Activated CD4-positive, alpha-beta T cell treated with anti-CD3 and anti-CD28 coated beads for 24 hours (primary cell): ENCODE measurements around the gene PDLIM7.
A peak's percentile ranks its signal among the peaks of the same experiment; 100 is the strongest.

Experiments used
- DNase-seq, 2 donors: peaks; one replicate each; pipeline ENCODE4 v3.0.0-alpha.2; 2020; ENCODE audit warnings: low read depth in 2 of 2

Gene PDLIM7

DNA sequence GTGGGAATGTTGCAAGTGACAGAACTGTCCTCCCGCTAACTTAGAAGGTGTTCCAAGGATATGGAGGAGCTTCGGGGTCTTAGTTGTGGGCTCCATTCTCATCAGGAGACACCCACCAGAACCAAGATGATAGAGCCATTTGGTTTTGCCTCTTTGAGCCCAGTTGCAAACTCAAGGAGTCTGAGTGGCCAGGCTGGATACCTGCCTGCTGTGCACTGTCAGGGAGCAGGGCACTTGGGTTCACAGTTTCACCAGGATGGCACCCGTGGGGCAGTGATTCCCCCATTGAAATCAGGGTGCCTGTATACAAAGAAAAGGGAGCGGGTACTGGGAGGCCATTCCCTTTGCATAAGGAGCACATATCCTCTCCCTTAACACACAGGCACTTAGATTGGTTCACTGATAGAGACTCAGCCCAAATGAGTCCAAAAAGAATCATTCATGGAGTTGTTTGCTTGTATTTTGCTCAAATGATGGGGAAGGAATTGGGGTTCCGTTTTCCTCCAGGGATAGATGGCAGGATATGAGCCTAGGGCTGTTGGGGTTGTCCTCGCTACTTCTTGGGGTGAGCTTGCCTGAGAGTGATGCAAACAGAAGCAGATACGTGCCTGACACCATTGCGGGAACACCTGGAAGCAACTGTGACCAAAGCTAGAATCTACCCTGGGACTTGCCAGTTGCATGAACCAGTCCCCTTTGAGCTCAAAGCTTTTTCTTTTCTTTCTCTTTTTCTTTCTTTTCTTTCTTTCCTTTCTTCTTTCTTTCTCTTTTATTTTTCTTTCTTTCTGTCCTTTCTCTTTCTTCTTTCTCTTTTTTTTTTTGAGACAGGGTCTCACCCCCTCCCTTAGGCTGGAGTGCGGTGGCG lies 52.1 kb downstream of the PDLIM7 start:
- DNase-seq: no peak

DNA sequence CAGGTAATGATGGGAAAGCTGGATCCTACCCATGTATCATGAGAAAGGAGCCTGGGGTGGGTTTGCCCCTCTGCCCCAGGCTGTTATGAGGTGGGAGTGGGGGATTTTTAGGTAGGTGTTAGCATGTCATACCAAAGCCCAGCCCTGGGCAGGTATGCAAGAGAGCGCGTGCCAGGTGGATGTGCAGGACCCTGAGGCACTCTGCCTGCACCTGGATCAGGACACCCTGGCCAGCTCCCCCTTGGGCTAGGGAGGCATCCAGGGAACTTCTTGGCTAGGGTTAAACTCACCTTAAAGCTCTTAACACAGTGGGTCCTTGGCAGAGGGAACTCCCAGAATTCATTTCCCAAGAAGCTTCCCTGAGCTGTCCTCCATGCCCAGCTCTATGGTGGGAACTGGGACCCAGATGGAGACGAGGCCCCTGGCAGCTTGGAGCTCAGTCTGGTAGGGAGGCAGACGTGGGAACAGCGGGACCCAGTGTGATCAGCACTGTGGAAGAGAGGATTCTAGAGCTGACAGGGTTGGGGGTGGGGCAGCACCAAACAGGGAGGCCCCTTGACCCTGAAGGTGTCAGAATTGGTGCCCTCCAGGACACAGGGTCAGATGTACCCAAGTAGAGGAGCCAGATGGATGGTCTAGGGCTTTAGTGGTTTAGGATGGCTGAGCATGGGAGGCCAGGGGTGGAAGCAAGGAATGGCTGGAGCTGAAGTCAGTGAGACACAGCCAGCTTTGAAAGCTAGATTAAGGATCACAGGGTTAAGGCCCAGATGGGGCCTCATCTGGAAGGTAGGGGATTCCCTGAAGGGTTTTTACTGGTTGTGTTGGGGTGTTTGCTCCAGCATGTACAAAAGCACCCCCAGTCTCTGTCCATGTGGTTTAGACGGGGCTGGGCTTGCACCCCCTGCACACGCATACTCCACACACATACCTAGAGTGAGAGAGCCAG lies 53.0 kb downstream of the PDLIM7 start:
- DNase-seq: no peak

DNA sequence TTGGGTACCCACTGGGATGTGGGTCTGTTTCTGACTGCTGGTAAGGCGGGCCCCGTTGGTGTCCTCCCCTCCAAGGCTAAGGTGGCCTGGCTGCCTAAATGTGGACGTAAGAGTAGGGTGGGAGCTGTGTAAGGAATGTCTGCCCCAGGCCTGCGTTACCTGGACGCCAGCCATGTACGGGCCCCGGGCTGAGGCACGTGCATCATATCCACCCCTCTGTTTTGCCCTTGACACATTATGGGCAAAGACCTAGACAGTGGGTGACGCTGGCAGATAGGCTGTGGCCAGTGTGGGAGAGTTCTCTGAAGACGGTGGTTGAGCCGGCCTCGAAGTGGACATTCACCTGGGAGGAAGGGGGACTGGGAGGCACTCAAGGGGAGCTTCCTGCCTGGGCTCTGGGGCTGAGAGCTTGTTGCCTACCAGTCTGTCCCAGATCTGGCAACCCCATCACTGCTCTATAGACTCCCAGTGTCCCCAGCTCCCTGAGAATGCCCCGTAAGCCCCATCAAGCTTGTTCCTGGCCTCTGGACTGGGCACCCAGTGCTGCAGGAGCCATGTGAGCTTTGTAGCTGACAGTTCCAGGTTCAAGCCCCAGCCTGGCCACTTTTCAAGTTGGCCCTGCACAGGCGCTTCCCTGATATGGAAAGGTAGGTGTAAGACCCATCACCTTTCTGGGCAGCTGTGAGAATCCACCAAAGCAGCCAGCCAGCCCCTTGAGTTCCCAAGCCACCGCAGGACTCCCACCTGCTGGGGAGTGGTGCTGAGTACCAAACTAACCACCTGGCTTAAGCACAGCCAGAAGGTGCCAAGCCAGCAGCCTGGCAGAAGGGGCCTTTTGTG lies 54.0 kb downstream of the PDLIM7 start:
- DNase-seq: no peak

DNA sequence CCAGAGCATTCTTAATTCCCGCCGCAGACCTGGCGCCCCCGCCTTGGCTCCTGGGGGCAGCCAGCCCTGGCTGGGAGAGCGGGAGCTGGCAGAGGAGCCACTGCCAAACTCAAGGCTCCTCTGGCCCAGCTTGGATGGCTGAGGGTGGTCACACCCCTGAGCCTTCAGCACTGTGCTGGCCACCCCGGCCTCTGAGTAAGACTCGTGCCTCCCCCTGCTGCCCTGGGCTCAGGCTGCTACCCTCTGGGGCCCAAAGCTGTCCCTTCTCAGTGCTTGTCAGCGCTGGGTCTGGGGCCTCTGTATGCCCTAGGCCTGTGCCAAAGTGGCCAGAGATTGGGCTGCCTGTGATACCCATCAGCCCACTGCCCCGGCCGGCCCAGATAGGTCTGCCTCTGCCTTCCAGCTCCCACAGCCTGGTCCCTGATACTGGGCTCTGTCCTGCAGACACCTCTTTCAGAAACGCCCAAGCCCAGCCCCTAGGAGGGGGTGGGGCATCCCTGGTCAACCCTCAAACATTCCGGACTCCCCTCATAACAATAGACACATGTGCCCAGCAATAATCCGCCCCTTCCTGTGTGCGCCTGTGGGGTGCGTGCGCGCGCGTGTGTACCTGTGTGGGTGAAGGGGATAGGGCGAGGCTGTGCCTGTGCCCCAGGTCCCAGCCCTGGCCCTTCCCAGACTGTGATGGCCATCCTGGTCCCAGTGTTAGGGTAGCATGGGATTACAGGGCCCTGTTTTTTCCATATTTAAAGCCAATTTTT lies 55.2 kb downstream of the PDLIM7 start:
- DNase-seq: no peak

DNA sequence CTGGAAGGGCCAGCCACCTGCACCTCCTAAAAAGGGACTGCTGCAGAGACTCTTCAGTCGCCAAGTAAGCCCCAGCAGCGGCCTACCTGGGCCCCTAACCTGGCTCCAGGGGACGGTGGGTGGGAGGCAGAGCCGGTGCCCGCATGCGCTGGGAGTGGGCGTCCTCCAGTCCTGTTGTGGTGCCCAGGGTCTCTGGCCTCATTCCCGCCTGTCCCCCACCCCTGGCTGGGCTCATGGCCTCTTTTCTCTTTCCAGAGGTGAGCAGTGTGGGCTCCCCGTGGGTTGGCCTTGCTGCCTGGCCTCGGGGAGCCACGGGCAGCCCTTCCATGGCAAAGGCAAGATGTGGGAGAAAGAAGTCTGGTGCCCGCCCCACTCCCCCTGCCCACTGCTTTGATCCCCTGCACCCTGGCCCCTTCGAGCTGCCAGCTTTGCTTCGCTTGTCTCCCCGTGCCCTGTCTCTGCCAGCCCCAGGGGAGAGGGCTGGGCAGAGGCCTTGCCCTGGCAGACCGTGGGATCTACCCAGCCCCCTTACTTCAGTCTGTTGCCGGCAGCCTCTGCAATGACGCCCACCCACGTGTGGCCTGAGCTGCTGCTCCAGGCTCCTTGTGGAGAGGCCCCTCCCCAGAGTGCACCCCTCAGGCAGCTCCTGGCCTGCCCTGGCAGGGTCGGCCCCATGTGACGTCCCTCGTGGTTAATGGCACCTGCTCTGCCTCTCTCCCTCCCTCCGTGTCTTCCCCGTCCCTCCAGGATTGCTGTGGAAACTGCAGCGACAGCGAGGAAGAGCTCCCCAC lies 56.2 kb downstream of the PDLIM7 start:
- DNase-seq: no peak

DNA sequence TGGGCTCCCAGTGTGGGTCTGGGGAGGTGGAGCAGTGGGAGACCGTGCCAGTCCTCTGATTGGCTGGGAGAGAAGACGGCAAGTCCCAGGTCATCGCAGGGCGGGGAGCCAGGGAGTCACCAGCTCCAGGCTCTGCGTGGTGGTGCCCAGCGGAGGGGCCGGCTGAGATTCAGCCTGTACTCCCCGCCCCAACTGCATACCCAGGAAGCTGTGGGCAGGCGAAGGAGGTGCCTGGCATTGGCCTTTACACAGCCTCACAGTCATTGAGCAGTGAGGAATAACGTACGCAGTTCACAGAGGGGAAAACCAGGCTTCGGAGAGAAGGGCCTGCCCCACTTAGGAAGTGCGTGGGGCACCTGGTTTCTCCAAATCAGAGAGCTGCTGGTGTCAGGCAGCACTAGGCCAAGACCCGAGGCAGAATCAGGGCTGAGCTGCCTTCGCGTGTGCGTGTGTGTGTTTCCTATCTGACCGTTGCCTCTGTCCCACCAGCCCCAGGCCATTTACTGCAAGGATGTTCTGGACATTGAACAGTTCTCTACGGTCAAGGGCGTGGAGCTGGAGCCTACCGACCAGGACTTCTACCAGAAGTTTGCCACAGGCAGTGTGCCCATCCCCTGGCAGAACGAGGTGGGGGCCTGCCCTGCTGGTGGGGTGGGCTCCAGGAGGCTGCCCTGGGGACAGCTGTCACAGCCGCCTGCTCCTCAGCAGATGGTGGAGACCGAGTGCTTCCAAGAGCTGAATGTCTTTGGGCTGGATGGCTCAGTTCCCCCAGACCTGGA lies 57.0 kb downstream of the PDLIM7 start:
- no peak for DNase-seq

DNA sequence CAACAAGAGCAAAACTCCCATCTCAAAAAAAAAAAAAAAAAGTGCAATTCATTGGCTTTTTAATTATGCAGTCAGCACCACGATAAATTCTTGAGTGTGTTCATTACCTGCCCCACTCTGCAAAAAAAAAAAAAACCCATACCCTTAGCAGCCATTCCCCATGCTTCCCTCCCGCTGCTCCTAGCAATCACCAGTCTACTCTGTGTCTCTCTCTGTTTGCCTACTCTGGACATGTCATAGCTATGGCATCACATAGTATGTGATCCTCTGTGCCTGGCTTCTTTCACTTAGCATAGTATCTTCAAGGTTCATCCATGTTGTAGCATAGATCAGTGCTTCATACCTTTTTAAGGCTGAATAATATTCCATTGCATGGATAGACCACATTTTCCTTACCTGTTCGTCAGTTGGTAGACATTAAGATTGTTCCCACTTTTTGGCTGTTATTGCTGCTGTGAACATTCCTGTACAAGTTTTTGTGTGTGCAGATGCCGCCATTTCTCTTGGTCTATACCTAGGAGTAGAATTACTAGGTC lies 57.8 kb downstream of the PDLIM7 start:
- DNase-seq: no peak

DNA sequence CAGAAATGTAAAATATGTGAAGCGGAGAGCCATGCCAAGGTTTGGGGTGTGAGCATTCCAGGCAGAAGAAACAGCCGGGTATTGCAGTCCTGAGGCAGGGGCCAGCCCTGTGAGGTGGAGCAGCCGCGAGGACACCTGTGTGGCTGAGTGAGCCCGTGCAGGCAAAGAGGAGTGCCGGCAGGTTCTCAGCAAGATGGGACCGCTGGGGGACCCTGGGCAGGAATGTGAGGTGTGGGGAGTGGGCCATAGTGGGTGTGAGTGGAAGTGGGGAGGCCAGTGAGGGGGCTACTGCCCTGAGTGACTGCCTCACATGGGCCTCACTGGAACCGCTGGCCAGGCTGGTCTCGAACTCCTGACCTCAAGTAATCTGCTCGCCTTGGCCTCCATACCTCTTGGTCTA lies 58.9 kb downstream of the PDLIM7 start:
- no peak for DNase-seq

DNA sequence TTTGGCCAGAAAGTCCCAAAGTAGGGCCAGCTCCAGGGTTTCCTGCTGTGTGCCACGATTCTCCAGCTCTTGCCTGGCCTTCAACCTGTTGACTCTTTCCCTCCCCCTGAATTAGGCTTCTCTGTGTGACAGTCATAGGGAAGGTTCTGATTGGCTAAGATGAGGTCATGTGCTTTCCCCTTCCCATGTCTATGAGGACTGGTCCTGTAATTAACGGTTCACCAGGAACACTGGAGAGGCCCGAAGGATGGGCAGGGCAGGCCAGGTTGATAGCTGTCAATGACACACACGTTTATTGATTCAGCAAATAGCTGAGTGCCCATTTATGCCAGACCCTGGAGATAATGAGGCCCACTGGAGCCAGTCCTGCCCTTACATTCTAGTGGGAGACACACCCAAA lies 59.8 kb downstream of the PDLIM7 start:
- DNase-seq: no peak

DNA sequence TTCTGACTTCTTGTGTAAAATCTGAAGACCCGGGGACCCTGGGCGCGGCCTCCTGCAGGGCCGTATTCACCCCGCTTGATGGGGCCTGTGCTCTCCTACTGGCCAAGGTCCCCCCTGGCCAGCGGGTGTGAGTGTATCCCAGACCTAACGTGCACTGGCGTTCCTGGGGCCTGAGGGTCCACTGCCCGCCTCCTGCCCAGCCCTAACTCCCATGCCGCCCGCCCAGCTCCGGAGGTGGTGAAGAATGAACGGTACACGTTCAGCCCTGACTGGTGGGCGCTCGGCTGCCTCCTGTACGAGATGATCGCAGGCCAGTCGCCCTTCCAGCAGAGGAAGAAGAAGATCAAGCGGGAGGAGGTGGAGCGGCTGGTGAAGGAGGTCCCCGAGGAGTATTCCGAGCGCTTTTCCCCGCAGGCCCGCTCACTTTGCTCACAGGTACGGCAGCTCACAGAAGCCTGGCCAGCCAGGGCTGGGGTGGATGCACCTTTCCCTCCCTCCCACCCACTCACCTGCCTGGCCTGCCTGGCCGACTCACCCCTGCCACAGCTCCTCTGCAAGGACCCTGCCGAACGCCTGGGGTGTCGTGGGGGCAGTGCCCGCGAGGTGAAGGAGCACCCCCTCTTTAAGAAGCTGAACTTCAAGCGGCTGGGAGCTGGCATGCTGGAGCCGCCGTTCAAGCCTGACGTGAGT lies 61.4 kb downstream of the PDLIM7 start:
- DNase-seq: no peak

DNA sequence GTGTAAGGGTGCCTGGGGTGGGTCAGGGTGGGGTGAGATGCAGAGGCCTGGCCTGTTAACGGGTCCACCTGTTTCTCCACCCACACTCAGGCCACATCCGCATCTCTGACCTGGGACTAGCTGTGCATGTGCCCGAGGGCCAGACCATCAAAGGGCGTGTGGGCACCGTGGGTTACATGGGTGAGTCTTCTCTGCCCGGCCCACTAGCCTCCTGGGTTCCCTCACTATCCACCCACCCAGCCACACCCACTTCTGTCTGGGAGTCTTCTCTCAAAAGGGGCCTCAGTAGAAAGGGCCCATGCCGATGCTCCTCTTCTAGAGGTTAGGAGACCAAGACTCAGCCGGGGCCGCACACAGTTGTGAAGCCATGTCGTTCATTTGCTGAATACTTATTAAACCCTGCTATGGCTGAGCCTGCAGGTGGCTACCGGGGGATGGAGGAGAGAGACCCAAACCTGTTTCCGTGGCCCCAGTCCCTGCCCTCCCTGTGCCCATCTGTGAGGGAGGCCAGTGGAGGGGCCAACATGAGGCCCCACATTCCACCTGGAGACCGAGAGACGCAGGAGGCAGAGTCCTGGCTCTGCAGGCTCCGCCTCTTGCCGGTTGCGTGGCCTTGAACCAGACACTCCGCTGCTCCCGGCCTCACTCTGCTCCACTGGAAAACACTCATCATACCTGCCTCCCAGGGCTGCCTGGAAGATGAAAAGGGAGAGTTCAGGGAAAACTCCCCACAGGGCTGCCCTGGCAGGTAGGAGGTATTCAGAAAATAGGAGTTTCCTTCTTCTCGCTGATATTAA lies 62.3 kb downstream of the PDLIM7 start:
- no peak for DNase-seq

DNA sequence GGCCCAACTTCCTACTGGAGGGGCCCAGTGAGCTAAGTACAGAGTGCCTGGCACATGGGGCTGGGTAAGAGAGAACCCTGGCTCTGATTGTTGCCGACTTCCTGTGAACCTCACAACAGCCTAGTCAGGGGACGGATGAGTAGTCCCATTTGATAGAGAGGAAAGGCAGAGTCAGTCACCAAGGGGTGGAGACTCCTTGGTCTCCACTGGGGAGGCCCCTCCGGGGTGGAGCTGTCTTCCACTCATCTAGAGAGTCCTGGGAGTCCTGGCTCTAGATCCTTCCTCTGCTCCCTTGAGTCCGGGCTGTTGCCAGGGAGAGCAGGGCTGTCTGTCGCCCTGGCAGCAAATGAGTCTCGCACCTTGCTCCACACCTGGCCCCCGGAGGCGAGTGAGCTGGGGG lies 63.0 kb downstream of the PDLIM7 start:
- peak in 1 of 2 donors; percentile 58 for DNase-seq

DNA sequence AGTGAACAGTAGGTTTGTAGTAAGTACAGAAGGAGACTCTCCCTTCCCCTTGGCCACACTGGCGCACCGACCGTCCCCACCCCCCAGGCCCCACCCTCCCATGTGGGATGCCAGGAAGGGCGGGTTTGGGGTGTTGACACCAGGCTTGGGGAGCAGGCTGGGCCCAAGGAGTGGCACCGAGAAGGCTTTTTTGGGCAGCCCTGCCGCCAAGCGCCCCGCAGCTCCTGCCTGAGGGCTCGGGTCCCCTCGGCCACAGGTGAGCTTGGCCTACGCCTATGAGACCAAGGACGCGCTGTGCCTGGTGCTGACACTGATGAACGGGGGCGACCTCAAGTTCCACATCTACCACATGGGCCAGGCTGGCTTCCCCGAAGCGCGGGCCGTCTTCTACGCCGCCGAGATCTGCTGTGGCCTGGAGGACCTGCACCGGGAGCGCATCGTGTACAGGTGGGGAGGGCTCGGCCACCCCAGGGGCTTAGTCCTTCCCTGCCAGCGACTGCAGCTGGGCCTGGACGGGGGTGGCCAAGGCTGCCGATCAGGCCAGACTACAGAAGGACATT lies 63.7 kb downstream of the PDLIM7 start:
- DNase-seq: no peak
